Esophagus muscularis mucosa (tissue), 4 donors: ENCODE measurements around the gene DUSP18. TPM values are rescaled to one million over a fixed set of nuclear protein-coding genes. Genes with fewer than 3 reads are reported as not detected.
"Not testable (repeated sequence)": the region's sequence is repeated elsewhere in the genome, so short reads cannot be mapped to it uniquely, and the experiment has no call there.

ENCODE experiments used
- DNase-seq: peaks from one replicate; pipeline ENCODE4 v3.0.0-alpha.2; 2017; ENCODE audit errors: extremely low spot score
- H3K27ac ChIP-seq, 4 donors: fragments of 200-600 bp; sonication (generic); replicated peaks in 1 of 4; 1 replicate in 3 of 4; 2 replicates in 1 of 4; pipeline ENCODE4 v1.5.1; 2016 to 2019; ENCODE audit warnings: mild to moderate bottlenecking in 1 of 4
- H3K27me3 ChIP-seq, 4 donors: fragments of 200-600 bp; sonication (generic); one replicate each; pipeline versions ENCODE4 v1.5.1 to v1.6.0; 2016 to 2019
- H3K36me3 ChIP-seq, 4 donors: fragments of 200-600 bp; sonication (generic); one replicate each; pipeline ENCODE4 v1.5.1; 2016 to 2019
- H3K4me1 ChIP-seq, 4 donors: fragments of 200-600 bp; sonication (generic); one replicate each; pipeline ENCODE4 v1.5.1; 2016 to 2019
- H3K4me3 ChIP-seq, 4 donors: fragments of 200-600 bp; sonication (generic); 1 replicate in 2 of 4; 2 replicates in 2 of 4; pipeline ENCODE4 v1.5.1; 2016 to 2019; ENCODE audit warnings: mild to moderate bottlenecking in 4 of 4, moderate library complexity in 1 of 4
- H3K9me3 ChIP-seq, 4 donors: fragments of 200-600 bp; sonication (generic); 1 replicate in 3 of 4; 2 replicates in 1 of 4; pipeline ENCODE4 v1.5.1; 2016 to 2019
- EP300 ChIP-seq: sonication (generic); formaldehyde crosslinking; IDR thresholded peaks from one replicate; pipeline ENCODE4 v1.6.1; 2017; ENCODE audit warnings: antibody characterized with exemption
- POLR2A ChIP-seq: fragments of 450-650 bp; IDR thresholded peaks from one replicate; pipeline ENCODE4 v1.6.1; 2017; ENCODE audit warnings: antibody characterized with exemption, moderate library complexity, mild to moderate bottlenecking, low read depth
- POLR2AphosphoS5 ChIP-seq, 2 donors: sonication (generic); formaldehyde crosslinking; IDR thresholded peaks; one replicate each; pipeline ENCODE4 v1.6.1; 2017; ENCODE audit warnings: antibody characterized with exemption in 2 of 2
- WGBS: methylation state at CpG from one replicate; pipeline ENCODE4 v1.1.5; 2018; 5-methylcytosine and 5-hydroxymethylcytosine counted together
- intact Hi-C: fragments of 100-400 bp; cut with DNase I; formaldehyde crosslinking; loops from one replicate; pipeline ENCODE4 v1.15.1; 2023
- total RNA-seq, 4 donors: library from RNA; depleted of rRNA; stranded (reverse); fragments of >200 nt; gene quantifications; one replicate each; pipeline versions ENCODE4 v1.1.0 to v1.2.1, GENCODE V29; 2016
- TF ChIP-seq, protein P1 (sequence below), 3 experiments: fragments of 200-600 bp in 2 of 3; fragments of 450-650 bp in 1 of 3; sonication (generic) in 2 of 3; IDR thresholded peaks; one replicate each; pipeline ENCODE4 v1.5.1; 2017 to 2019; ENCODE audit warnings: antibody characterized with exemption in 3 of 3, mild to moderate bottlenecking in 2 of 3, moderate library complexity in 1 of 3

Gene DUSP18
- total RNA-seq, 4 donors from 2014 or later, result 6.5 to 11.5 (median 9.8) TPM

DNA sequence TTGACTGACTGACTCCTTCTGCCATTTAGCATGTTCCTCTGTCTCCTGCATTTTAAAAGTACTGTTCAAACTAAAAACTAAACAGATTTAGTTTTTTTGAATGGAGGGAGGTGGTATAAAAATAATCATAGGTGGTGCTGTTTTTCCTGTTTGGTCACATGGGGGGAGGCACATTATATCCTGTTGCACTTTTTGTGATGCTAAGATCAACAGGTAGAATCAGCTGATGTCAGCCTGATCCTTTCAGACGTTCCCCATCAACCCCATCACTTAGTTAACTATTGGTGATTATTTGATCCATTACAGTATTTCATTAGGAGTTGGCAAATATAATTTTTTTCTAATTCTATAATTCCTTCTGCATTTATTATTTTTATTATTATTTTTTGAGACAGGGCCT, 21.9 kb upstream of the DUSP18 start:
- TF ChIP-seq POLR2AphosphoS5 (IDR thresholded peaks at IDR 0.05) (no peak), POLR2A (no peak), EP300 (no peak)
- TF ChIP-seq, protein P1, sequence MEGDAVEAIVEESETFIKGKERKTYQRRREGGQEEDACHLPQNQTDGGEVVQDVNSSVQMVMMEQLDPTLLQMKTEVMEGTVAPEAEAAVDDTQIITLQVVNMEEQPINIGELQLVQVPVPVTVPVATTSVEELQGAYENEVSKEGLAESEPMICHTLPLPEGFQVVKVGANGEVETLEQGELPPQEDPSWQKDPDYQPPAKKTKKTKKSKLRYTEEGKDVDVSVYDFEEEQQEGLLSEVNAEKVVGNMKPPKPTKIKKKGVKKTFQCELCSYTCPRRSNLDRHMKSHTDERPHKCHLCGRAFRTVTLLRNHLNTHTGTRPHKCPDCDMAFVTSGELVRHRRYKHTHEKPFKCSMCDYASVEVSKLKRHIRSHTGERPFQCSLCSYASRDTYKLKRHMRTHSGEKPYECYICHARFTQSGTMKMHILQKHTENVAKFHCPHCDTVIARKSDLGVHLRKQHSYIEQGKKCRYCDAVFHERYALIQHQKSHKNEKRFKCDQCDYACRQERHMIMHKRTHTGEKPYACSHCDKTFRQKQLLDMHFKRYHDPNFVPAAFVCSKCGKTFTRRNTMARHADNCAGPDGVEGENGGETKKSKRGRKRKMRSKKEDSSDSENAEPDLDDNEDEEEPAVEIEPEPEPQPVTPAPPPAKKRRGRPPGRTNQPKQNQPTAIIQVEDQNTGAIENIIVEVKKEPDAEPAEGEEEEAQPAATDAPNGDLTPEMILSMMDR (IDR thresholded peaks at IDR 0.05), result no peak
- Histone ChIP-seq H3K4me3 (no peak overlapping the region), H3K36me3 (no peaks in the 10 kb centered on the region), H3K27me3 (no peaks in the 10 kb centered on the region), H3K9me3 (no peaks in the 10 kb centered on the region), H3K4me1 (peaks cover 5 to 8% (median 7%) of the 10 kb centered on the region in 4 donors), H3K27ac (no peak overlapping the region)
- intact Hi-C loops, result loop anchor here (10.0 kb wide), 1 partner anchor 65 kb away; no protein-coding TSS in a partner anchor
- no peak for DNase-seq
- 65% methylated on average over 1 of the region's 1 CpG for WGBS

DNA sequence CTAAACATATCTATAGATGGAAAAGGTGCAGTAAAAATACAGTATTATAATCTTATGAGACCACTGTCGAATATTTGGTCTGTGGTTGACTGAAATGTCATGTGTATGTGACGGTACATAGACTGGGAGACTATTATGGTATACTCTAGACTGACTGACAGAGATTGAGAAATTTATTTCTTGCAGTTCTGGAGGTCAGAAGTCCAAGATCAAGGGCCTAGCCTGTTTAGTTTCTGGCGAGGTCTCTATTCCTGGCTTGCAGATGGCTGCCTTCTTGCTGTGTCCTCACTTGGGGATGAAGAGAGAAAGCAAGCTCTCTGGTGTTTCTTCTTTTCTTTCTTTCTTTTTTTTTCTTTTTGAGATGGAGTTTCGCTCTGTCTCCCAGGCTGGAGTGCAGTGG, 19.7 kb upstream of the DUSP18 start:
- TF ChIP-seq EP300, result no peak
- no peak for TF ChIP-seq POLR2AphosphoS5 (IDR thresholded peaks at IDR 0.05)
- TF ChIP-seq POLR2A, result no peak
- TF ChIP-seq, protein P1 (IDR thresholded peaks at IDR 0.05), result no peak
- Histone ChIP-seq H3K27ac (no peak overlapping the region), H3K36me3 (no peaks in the 10 kb centered on the region), H3K4me1 (no peaks in the 10 kb centered on the region), H3K4me3 (no peak overlapping the region), H3K27me3 (no peaks in the 10 kb centered on the region), H3K9me3 (no peaks in the 10 kb centered on the region)
- DNase-seq, result no peak
- intact Hi-C loops, result no loop called here
- WGBS, result 90% methylated on average over 4 of the region's 4 CpGs

DNA sequence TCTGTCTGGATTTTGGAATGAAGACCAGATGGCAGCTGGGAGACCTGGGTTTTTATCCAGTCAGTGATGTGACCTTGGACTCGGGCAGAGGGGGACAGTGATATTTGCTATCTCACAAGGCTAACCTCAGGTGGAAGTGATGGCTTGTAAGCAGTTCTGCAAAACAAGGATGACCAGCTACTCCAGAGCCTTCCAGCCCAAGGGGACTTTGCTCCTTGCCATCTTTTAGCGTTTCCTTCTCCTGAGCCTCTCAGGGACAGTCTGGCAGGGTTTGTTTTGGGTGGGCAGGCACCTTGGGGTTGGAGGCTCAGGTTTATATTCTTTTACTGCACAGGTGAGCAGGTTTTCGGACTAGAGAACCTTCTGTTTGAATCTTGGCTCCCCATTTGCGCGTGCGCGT, 17.5 kb upstream of the DUSP18 start:
- TF ChIP-seq EP300, result no peak
- no peak for TF ChIP-seq POLR2AphosphoS5 (IDR thresholded peaks at IDR 0.05)
- intact Hi-C loops, result no loop called here
- Histone ChIP-seq H3K4me1 (no peaks in the 10 kb centered on the region), H3K36me3 (no peaks in the 10 kb centered on the region), H3K4me3 (no peak overlapping the region), H3K27ac (no peak overlapping the region), H3K9me3 (no peaks in the 10 kb centered on the region), H3K27me3 (no peaks in the 10 kb centered on the region)
- WGBS, result 89% methylated on average over 7 of the region's 7 CpGs
- no peak for DNase-seq

DNA sequence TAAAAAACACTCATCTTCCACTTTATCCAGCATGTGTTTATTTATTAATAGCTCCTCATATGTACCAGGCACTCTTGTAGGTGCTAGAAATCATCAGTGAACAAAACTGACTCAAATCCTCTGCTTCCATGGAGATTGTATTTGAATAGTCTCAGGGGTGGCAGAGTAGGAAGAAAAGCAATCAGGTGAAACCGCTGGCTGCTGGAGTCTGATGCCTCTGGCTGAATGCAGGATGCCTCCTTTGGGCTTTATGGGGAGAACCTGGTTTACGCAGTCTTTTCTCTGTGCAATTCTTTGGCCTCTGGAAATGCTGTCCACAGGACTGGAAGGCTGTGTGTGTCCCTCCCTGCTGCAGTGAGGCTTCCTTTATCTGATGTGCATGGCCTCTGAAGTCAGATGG, 14.2 kb upstream of the DUSP18 start:
- no peaks in the 10 kb centered on the region for H3K4me1 ChIP-seq
- H3K36me3 ChIP-seq, result no peaks in the 10 kb centered on the region
- peaks cover 0 to under 1% (median 0%) of the 10 kb centered on the region in 4 donors for H3K27me3 ChIP-seq
- WGBS, result 78% methylated on average over 2 of the region's 2 CpGs
- no peak for TF ChIP-seq POLR2A
- TF ChIP-seq POLR2AphosphoS5 (IDR thresholded peaks at IDR 0.05), result no peak
- TF ChIP-seq, protein P1 (IDR thresholded peaks at IDR 0.05), result no peak
- TF ChIP-seq EP300, result no peak
- H3K27ac ChIP-seq, result no peak overlapping the region
- no peak overlapping the region for H3K4me3 ChIP-seq
- intact Hi-C loops, result no loop called here
- no peak for DNase-seq
- H3K9me3 ChIP-seq, result no peaks in the 10 kb centered on the region

DNA sequence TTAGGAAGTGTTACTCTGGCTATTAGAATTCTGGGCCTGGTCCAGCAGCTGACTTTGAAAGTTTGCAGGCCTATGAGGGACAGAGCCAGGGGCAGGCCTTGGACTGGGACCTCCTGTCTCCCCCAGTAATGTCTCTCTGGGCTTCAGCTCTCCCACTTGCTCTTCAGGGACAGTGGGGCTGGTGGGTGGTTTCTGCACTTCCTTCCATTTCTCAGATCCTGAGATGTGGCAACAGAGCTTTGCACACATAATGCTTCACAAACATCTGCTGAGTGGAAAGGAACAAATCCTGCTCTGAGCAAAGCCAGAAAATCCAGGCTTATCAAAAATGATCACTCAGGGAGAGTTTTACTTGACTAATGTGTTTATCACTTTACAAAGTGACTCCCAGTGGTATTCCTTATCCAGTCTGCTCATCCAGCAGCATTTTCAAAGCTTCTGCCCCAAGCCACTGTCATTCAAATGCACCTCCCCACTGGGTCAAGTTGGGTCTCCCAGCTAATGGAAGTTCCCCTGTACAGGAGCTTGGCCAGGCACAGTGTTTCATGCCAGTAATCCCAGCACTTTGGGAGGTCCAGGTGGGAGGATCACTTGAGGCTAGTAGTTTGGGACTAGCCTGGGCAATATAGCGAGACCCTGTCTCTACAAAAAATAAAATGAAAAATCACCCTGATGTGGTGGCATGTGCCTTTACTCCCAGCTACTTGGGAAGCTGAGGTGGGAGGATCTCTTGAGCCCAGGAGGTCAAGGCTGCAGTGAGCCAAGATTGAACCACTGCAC, 13.5 kb upstream of the DUSP18 start:
- WGBS, result 92% methylated on average over 1 of the region's 1 CpG
- intact Hi-C loops, result no loop called here
- TF ChIP-seq EP300, result no peak
- no peak for TF ChIP-seq POLR2AphosphoS5 (IDR thresholded peaks at IDR 0.05)
- Histone ChIP-seq H3K9me3 (no peaks in the 10 kb centered on the region), H3K27ac (no peak overlapping the region), H3K4me1 (no peaks in the 10 kb centered on the region), H3K36me3 (no peaks in the 10 kb centered on the region), H3K4me3 (no peak overlapping the region), H3K27me3 (peaks cover 0 to 4% (median 0%) of the 10 kb centered on the region in 4 donors)
- DNase-seq, result no peak

DNA sequence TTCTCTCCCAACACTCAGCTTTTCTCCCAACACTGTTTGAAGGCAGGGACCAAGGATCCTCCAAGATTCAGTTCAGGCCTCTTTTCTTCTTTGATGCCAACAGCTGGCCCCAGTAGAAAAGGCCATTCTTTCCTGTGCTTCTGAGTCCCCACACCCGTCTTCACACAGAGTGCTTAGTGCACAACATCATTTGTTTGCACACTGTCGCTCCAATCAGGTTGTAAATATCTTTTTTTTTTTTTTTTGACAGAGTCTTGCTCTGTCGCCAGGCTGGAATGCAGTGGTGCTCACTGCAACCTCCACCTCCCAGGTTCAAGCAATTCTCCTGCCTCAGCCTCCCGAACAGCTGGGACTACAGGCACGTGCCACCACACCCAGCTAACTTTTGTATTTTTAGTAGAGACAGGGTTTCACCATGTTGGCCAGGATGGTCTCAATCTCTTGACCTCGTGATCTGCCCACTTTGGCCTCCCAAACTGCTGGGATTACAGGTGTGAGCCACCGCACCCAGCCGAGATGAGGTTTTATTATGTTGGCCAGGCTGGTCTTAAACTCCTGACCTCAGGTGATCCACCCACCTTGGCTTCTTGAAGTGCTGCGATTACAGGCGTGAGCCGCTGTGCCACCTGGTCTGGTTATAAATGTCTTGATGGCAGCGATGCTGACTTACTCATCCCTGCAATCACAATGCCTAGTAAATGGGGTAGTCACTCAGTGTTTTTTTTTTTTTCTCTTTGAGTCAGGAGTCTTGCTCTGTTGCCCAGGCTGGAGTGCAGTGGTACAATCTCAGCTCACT, 12.4 kb upstream of the DUSP18 start:
- WGBS, result 94% methylated on average over 12 of the region's 12 CpGs
- DNase-seq, intact Hi-C loops: not testable (repeated sequence)

DNA sequence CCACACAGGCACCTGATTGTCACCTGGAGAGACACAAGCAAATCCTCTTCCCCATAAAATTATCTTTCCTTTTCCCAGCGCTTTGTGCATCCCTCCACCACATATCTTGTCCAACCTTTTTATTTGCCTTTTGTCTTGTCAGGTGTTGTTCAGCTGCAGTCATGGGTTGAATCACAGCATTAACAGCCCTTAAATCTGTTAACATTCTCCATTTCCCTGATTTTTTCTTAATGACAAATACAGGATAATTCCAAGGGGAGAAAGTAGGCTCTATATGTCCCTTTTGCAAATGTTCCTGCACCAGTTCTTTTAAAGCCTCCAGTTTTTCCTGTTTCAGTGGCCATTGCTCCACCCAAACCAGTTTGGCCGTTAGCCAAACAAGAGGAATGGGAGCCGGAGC, 8.9 kb upstream of the DUSP18 start:
- H3K36me3 ChIP-seq, intact Hi-C loops, H3K4me1 ChIP-seq, DNase-seq, H3K27ac ChIP-seq, H3K4me3 ChIP-seq, H3K9me3 ChIP-seq: not testable (repeated sequence)
- peaks cover 0 to 13% (median 0%) of the 10 kb centered on the region in 4 donors for H3K27me3 ChIP-seq
- 80% methylated on average over 3 of the region's 3 CpGs for WGBS

More for the DNA sequence above, 12.4 kb upstream of the DUSP18 start:
- not testable (repeated sequence) for H3K27me3 ChIP-seq, H3K4me1 ChIP-seq, H3K4me3 ChIP-seq, H3K27ac ChIP-seq, H3K36me3 ChIP-seq, H3K9me3 ChIP-seq
